Keratinocyte (primary cell): ENCODE results near the gene SETD1B. TPM values are rescaled to one million over a fixed set of nuclear protein-coding genes. Genes with fewer than 3 reads are reported as not detected.
"Not testable (repeated sequence)": the region's sequence is repeated elsewhere in the genome, so short reads cannot be mapped to it uniquely, and the experiment has no call there.

Source experiments
- DNase-seq: peaks from one replicate; pipeline ENCODE4 v3.0.0-alpha.2; 2011; ENCODE audit warnings: low read depth, missing footprints, low spot score
- FAIRE-seq: peaks from 2 replicates; lab custom pipeline; 2011; peaks lifted over from hg19 to GRCh38; lab: Jason Lieb, UNC
- H2AFZ ChIP-seq: 2 replicates; pipeline ENCODE4 v1.6.0; 2012; ENCODE audit warnings: low read length, control low read depth, inconsistent platforms; ENCODE audit not compliant: control insufficient read depth
- H3K27ac ChIP-seq: 2 replicates; pipeline ENCODE4 v1.5.1; 2011; ENCODE audit warnings: low read length; ENCODE audit not compliant: control insufficient read depth, insufficient read depth
- H3K27me3 ChIP-seq: 3 replicates; pipeline ENCODE4 v1.6.0; 2011; ENCODE audit warnings: low read length; ENCODE audit not compliant: control insufficient read depth, insufficient read depth; ENCODE audit errors: extremely low read depth
- H3K36me3 ChIP-seq, 2 experiments: 2 replicates in 1 of 2; 3 replicates in 1 of 2; pipeline ENCODE4 v1.5.1; 2011; ENCODE audit warnings: low read length in 2 of 2, mild to moderate bottlenecking in 1 of 2; ENCODE audit not compliant: control insufficient read depth in 2 of 2, insufficient read depth in 2 of 2; ENCODE audit errors: extremely low read depth in 1 of 2
- H3K4me1 ChIP-seq: 3 replicates; pipeline ENCODE4 v1.5.1; 2011; ENCODE audit warnings: low read length; ENCODE audit not compliant: control insufficient read depth, insufficient read depth; ENCODE audit errors: extremely low read depth
- H3K4me2 ChIP-seq: 3 replicates; pipeline ENCODE4 v1.6.0; 2011; ENCODE audit warnings: low read depth, low read length; ENCODE audit not compliant: control insufficient read depth, insufficient read depth; ENCODE audit errors: extremely low read depth
- H3K4me3 ChIP-seq, 3 experiments: fragments of 200-600 bp in 1 of 3; sonication (generic) in 1 of 3; 2 replicates in 2 of 3; 3 replicates in 1 of 3; pipeline ENCODE4 v1.5.1; 2011 to 2016; ENCODE audit warnings: low read length in 3 of 3, mild to moderate bottlenecking in 3 of 3, control low read depth in 2 of 3, inconsistent platforms in 1 of 3, low read depth in 1 of 3, mixed read lengths in 1 of 3, mixed run types in 1 of 3, moderate library complexity in 1 of 3; ENCODE audit not compliant: control insufficient read depth in 2 of 3, insufficient read depth in 2 of 3; ENCODE audit errors: extremely low read depth in 1 of 3
- H3K79me2 ChIP-seq: 2 replicates; pipeline ENCODE4 v1.6.0; 2012; ENCODE audit warnings: low read length; ENCODE audit not compliant: control insufficient read depth, insufficient read depth
- H3K9ac ChIP-seq: 3 replicates; pipeline ENCODE4 v1.6.0; 2011; ENCODE audit warnings: low read length; ENCODE audit not compliant: control insufficient read depth, insufficient read depth; ENCODE audit errors: extremely low read depth
- H3K9me1 ChIP-seq: 3 replicates; pipeline ENCODE4 v1.6.0; 2011; ENCODE audit warnings: low read length; ENCODE audit not compliant: control insufficient read depth, insufficient read depth; ENCODE audit errors: extremely low read depth
- H3K9me3 ChIP-seq: 2 replicates; pipeline ENCODE4 v1.5.1; 2012; ENCODE audit warnings: low read depth, low read length; ENCODE audit not compliant: control insufficient read depth
- H4K20me1 ChIP-seq: 3 replicates; pipeline ENCODE4 v1.6.0; 2011; ENCODE audit warnings: low read length; ENCODE audit not compliant: control insufficient read depth, insufficient read depth; ENCODE audit errors: extremely low read depth
- CTCF ChIP-seq, 3 experiments: IDR thresholded peaks in 1 of 3; conservative IDR thresholded peaks in 1 of 3; optimal IDR thresholded peaks in 1 of 3; 2 replicates in 2 of 3; 3 replicates in 1 of 3; pipeline versions ENCODE3 to v1.5.1; 2011; ENCODE audit warnings: low read length in 3 of 3, mild to moderate bottlenecking in 3 of 3, moderate library complexity in 2 of 3, control low read depth in 1 of 3, inconsistent platforms in 1 of 3; ENCODE audit not compliant: insufficient read depth in 2 of 3; ENCODE audit errors: extremely low read depth in 1 of 3
- EZH2 ChIP-seq: IDR thresholded peaks from one replicate; pipeline ENCODE4 v1.6.1; 2012; ENCODE audit warnings: inconsistent platforms, mild to moderate bottlenecking, low read length, moderate library complexity
- dilution Hi-C: fragments of 300-500 bp; cut with MboI; formaldehyde crosslinking; loops from one replicate; pipeline ENCODE4 v1.7.0; 2020; ENCODE audit warnings: low sequenced_read_pairs; ENCODE audit not compliant: extremely low pct_ligation_motif_present
- polyA plus RNA-seq, 5 experiments: library from polyadenylated mRNA; depleted of rRNA in 3 of 5; stranded (reverse) in 3 of 5; stranded (forward) in 1 of 5; unstranded in 1 of 5; fragments of >200 nt; gene quantifications; 1 replicate in 1 of 5; 2 replicates in 3 of 5; 3 replicates in 1 of 5; pipeline versions ENCODE4 v1.2.1 to v1.2.3, GENCODE V29; 2011 to 2012; ENCODE audit warnings: missing spikeins in 2 of 5, low read depth in 1 of 5, low replicate concordance in 1 of 5

The SETD1B gene
- polyA plus RNA-seq, 1 donor (not counting 4 experiments of a cell fraction or from before 2014, with no cell fraction given), result 0.72 TPM

GRCh38 chr12:121789233-121789781 is 14.5 kb upstream of the SETD1B start:
- peaks cover 23% of the 10 kb centered on the region for H3K4me1 ChIP-seq
- H3K4me3 ChIP-seq, result no peak overlapping the region
- dilution Hi-C loops, result no loop called here
- H3K9me3 ChIP-seq, result no peaks in the 10 kb centered on the region
- no peaks in the 10 kb centered on the region for H3K27me3 ChIP-seq
- H4K20me1 ChIP-seq, result no peaks in the 10 kb centered on the region
- TF ChIP-seq CTCF (optimal IDR thresholded peaks at IDR 0.05 in 1 of 3, IDR thresholded peaks at IDR 0.05 in 1 of 3, conservative IDR thresholded peaks at IDR 0.05 in 1 of 3; ENCODE audit: extremely low read depth in 1 of 3, insufficient read depth in 2 of 3, low read length in 3 of 3) (no peak), EZH2 (no peak)
- no peak overlapping the region for H3K27ac ChIP-seq
- DNase-seq (no peak), FAIRE-seq (no peak)
- no peak overlapping the region for H3K4me2 ChIP-seq
- H3K36me3 ChIP-seq, result no peaks in the 10 kb centered on the region
- H2AFZ ChIP-seq, result no peak overlapping the region
- H3K79me2 ChIP-seq, result no peaks in the 10 kb centered on the region
- no peak overlapping the region for H3K9ac ChIP-seq
- peaks cover 3% of the 10 kb centered on the region for H3K9me1 ChIP-seq

- Histone ChIP-seq H3K27ac (no peak overlapping the region), H3K9me1 (peaks cover 3% of the 10 kb centered on the region), H3K9me3 (no peaks in the 10 kb centered on the region), H3K27me3 (no peaks in the 10 kb centered on the region), H2AFZ (no peak overlapping the region), H3K4me3 (no peak overlapping the region), H3K4me1 (peaks cover 23% of the 10 kb centered on the region), H3K36me3 (no peaks in the 10 kb centered on the region), H3K9ac (no peak overlapping the region), H3K4me2 (no peak overlapping the region), H4K20me1 (no peaks in the 10 kb centered on the region), H3K79me2 (no peaks in the 10 kb centered on the region)
- DNase-seq (no peak), FAIRE-seq (no peak)
- dilution Hi-C loops, result no loop called here
- no peak for TF ChIP-seq EZH2
- TF ChIP-seq CTCF (optimal IDR thresholded peaks at IDR 0.05 in 1 of 3, IDR thresholded peaks at IDR 0.05 in 1 of 3, conservative IDR thresholded peaks at IDR 0.05 in 1 of 3; ENCODE audit: extremely low read depth in 1 of 3, insufficient read depth in 2 of 3, low read length in 3 of 3), result no peak
These were observed 13.7 kb upstream of the SETD1B start for GRCh38 chr12:121789800-121790728.

- FAIRE-seq, H3K4me2 ChIP-seq, DNase-seq, H2AFZ ChIP-seq, dilution Hi-C loops, H3K36me3 ChIP-seq, H3K9ac ChIP-seq, H3K27me3 ChIP-seq, H3K4me3 ChIP-seq, H3K79me2 ChIP-seq, H4K20me1 ChIP-seq, H3K9me1 ChIP-seq, H3K27ac ChIP-seq, H3K9me3 ChIP-seq: not testable (repeated sequence)
- H3K4me1 ChIP-seq, result peaks cover 22% of the 10 kb centered on the region
These were observed 13.0 kb upstream of the SETD1B start for GRCh38 chr12:121790785-121791184.
